ENCODE results near the gene SPRY1. TPM values are rescaled to one million over a fixed set of nuclear protein-coding genes. Genes with fewer than 3 reads are reported as not detected.
A peak's percentile ranks its signal among the peaks of the same experiment; 100 is the strongest.

SPRY1 gene
- total RNA-seq, 2 experiments from 2014 or later = 50.7 to 53.2 TPM

DNA sequence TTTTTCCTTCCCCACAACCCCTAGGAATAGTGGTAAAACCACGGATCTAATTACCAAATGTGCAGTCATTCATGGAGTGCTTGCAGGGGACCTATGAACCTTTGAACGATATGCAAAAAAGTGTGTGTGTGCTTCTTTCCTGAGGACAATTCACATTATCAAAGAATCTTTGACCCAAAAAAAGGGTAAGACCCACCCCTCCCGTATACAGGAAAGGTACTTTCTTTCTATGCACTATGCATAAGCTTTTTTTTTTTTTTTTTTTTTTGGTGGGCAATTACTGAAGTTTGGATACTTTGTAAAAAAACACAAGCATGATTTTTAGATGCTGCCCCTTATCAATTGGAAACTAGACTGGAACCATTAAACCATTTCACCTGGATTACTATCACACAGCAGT, 31.4 kb downstream of the SPRY1 start:
- DNase-seq (no peak), ATAC-seq (no peak)
- CTCF ChIA-PET = interaction anchor here (1.1 kb wide), 1 partner anchor 21 kb away, joined by 3 read pairs; no protein-coding TSS in a partner anchor
- peaks cover 33% of the 10 kb centered on the region for H3K36me3 Mint-ChIP-seq (ENCODE audit: low read depth)
- H3K9me3 Mint-ChIP-seq (ENCODE audit: insufficient read depth) = peaks cover 25% of the 10 kb centered on the region
- H3K4me1 Mint-ChIP-seq (ENCODE audit: low read depth) = peaks cover 32% of the 10 kb centered on the region
- POLR2A ChIA-PET = no interaction called here
- H3K4me3 Mint-ChIP-seq = no peak overlapping the region
- no peaks in the 10 kb centered on the region for H3K27me3 Mint-ChIP-seq (ENCODE audit: low read depth)
- H3K27ac Mint-ChIP-seq = no peak overlapping the region

DNA sequence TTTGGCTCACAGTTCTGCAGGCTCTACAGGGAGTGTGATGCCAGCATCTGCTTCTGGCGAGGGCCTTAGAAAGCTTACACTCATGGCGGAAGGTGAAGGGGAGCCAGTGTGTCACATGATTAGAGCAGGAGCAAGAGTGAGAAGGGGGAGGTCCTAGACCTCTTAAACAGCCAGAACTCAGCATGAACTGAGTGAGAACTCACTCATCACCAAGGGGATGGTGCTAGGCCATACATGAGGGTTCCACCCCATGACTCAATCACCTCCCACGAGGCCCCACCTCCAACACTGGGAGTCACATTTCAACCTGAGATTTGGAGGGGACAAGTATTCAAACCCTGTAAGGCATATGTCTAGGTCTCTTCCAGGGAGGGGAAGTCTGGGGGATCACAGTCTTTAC, 33.4 kb downstream of the SPRY1 start:
- H3K4me3 Mint-ChIP-seq = no peak overlapping the region
- CTCF ChIA-PET = no interaction called here
- H3K27me3 Mint-ChIP-seq (ENCODE audit: low read depth) = no peaks in the 10 kb centered on the region
- H3K9me3 Mint-ChIP-seq (ENCODE audit: insufficient read depth) = peaks cover 25% of the 10 kb centered on the region
- peaks cover 13% of the 10 kb centered on the region for H3K4me1 Mint-ChIP-seq (ENCODE audit: low read depth)
- POLR2A ChIA-PET = no interaction called here
- DNase-seq (no peak), ATAC-seq (no peak)
- H3K36me3 Mint-ChIP-seq (ENCODE audit: low read depth) = peaks cover 33% of the 10 kb centered on the region
- H3K27ac Mint-ChIP-seq = no peak overlapping the region

DNA sequence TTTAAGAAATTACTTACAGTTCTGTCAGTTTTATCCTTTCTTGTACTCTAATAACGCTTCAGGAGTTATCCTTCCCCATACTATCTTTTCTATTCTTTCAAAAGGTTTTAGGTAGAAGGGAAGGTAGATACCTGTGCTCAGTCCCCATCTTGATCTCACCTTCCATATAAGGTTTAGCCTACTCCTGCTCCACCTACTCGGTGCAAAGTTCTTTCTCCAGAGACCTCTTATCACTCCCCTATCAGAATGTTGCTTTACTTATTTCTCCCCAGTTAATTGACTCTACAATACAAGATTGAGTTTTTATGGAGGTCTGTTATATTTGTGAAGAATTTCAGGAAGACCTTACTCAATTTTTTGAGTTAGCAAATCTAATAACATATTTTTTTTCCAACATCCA, 33.9 kb downstream of the SPRY1 start:
- H3K9me3 Mint-ChIP-seq (ENCODE audit: insufficient read depth) = peaks cover 25% of the 10 kb centered on the region
- ChIA-PET POLR2A (no interaction called here), CTCF (no interaction called here)
- H3K36me3 Mint-ChIP-seq (ENCODE audit: low read depth) = peaks cover 30% of the 10 kb centered on the region
- DNase-seq (no peak), ATAC-seq (no peak)
- no peak overlapping the region for H3K27ac Mint-ChIP-seq
- peaks cover 10% of the 10 kb centered on the region for H3K4me1 Mint-ChIP-seq (ENCODE audit: low read depth)
- no peak overlapping the region for H3K4me3 Mint-ChIP-seq
- H3K27me3 Mint-ChIP-seq (ENCODE audit: low read depth) = no peaks in the 10 kb centered on the region

DNA sequence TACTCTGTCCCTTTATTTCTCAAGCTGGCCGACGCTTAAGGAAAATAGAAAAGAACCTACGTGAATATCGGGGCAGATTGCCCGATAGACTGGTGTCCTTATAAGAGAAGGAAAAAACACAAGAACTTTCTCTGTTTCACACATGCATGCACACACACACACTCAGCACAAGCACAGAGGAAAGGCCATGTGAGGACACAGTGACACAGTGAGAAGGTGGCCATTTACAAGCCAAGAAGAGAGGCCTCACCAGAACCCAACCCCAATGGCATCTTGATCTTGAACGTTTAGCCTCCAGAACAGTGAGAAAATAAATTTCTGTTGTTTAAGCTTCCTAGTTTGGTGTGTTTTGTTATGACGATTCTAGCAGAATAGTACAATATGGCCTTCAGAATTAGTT, 37.0 kb downstream of the SPRY1 start:
- CTCF ChIA-PET = interaction anchor here (0.8 kb wide), 1 partner anchor 10 kb away, joined by 5 read pairs; no protein-coding TSS in a partner anchor
- H3K9me3 Mint-ChIP-seq (ENCODE audit: insufficient read depth) = peaks cover 5% of the 10 kb centered on the region
- peaks cover 9% of the 10 kb centered on the region for H3K4me1 Mint-ChIP-seq (ENCODE audit: low read depth)
- DNase-seq = no peak
- POLR2A ChIA-PET = no interaction called here
- ATAC-seq = no peak
- no peaks in the 10 kb centered on the region for H3K27me3 Mint-ChIP-seq (ENCODE audit: low read depth)
- H3K36me3 Mint-ChIP-seq (ENCODE audit: low read depth) = peaks cover 11% of the 10 kb centered on the region
- no peak overlapping the region for H3K27ac Mint-ChIP-seq
- H3K4me3 Mint-ChIP-seq = no peak overlapping the region

DNA sequence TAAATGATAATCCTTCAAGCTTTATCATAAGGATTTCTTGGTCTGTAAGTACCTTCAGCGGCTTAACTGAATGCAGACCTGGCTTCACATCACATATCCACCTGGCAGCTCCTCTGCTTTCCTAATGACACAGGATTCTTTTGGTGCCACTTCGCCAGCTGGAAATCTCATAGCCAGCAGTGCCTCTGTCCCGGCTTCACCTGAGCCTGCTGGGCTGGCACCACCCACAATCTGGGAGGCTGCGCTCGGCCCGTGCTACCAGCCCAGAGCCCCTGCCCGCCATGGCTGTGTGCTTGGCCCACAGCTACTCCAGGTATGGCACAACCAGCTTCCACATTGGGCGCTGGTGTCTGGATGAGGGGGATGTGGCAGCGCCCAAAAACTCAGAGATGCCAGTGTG, 37.4 kb downstream of the SPRY1 start:
- DNase-seq = no peak
- no peak for ATAC-seq
- H3K4me3 Mint-ChIP-seq = no peak overlapping the region
- no peaks in the 10 kb centered on the region for H3K27me3 Mint-ChIP-seq (ENCODE audit: low read depth)
- H3K9me3 Mint-ChIP-seq (ENCODE audit: insufficient read depth) = peaks cover 4% of the 10 kb centered on the region
- ChIA-PET CTCF (interaction anchor here (0.8 kb wide), 1 partner anchor 10 kb away, joined by 5 read pairs; no protein-coding TSS in a partner anchor), POLR2A (interaction anchor here (0.6 kb wide), 1 partner anchor 19 kb away, joined by 3 read pairs; no protein-coding TSS in a partner anchor)
- peaks cover 9% of the 10 kb centered on the region for H3K4me1 Mint-ChIP-seq (ENCODE audit: low read depth)
- H3K36me3 Mint-ChIP-seq (ENCODE audit: low read depth) = peaks cover 9% of the 10 kb centered on the region
- no peak overlapping the region for H3K27ac Mint-ChIP-seq

DNA sequence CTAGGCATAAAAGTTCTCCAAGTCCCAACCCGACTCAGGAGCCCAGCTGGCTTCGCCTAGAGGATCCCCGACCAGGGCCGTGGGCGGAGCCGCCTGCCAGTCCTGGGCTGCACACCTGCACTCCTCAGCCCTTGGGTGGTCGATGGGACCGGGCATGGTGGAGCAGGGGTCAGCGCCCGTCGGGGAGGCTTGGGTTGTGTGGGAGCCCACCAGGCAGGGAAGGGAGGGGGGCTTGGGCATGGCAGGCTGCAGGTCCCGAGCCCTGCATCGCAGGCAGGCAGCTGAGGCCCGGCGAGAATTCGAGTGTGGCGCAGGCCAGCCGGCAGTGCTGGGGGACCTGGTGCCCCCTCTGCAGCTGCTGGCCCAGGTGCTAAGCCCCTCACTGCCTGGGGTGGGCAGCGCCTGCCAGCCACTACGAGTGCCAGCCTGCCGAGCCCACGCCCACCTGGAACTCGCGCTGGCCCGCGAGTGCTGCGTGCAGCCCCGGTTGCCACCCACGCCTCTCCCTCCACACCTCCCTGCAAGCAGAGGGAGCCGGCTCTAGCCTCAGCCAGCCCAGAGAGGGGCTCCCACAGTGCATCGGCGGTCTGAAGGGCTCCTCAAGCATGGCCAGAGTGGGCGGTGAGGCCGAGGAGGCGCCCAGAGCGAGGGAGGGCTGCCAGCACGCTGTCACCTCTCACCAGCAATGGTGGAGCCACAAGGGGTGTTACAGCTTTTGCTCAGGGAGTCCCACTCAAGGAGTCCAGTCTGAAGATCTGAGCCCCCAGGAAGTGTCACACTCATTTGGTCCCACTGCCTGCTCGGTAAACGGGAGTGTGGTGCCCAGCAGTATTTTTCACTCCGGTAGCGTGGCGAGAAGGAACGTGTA, 38.9 kb downstream of the SPRY1 start:
- Mint-ChIP-seq H3K9me3 (ENCODE audit: insufficient read depth) (no peaks in the 10 kb centered on the region), H3K27ac (no peak overlapping the region), H3K4me3 (no peak overlapping the region), H3K4me1 (ENCODE audit: low read depth) (peaks cover 4% of the 10 kb centered on the region), H3K36me3 (ENCODE audit: low read depth) (peaks cover 4% of the 10 kb centered on the region), H3K27me3 (ENCODE audit: low read depth) (no peaks in the 10 kb centered on the region)
- ChIA-PET CTCF (interaction anchor here (1.2 kb wide), 1 partner anchor 36 kb away, joined by 3 read pairs; no protein-coding TSS in a partner anchor), POLR2A (no interaction called here)
- ATAC-seq (no peak), DNase-seq (no peak)

DNA sequence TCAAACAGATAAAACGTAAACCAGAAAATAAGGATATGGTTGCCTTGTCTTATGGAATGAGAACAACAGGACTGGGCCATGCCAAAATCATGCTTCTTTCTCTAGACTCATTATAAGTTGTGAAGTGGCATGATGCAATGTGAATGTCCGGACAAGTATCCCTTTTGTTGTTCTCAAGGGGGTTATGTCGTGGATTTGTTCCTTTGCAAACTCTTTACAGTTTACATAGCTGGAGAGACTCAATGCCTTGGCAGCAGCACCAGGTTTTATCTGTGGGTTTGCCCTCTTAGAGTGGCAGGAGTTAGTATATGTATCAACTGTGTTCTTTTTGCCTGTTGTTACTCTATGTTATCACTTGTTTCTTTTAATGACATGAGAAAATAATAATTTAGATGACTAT, 41.4 kb downstream of the SPRY1 start:
- ATAC-seq = no peak
- Mint-ChIP-seq H3K4me1 (ENCODE audit: low read depth) (peaks cover 12% of the 10 kb centered on the region), H3K27me3 (ENCODE audit: low read depth) (no peaks in the 10 kb centered on the region), H3K4me3 (no peak overlapping the region), H3K36me3 (ENCODE audit: low read depth) (peaks cover 14% of the 10 kb centered on the region), H3K9me3 (ENCODE audit: insufficient read depth) (no peaks in the 10 kb centered on the region), H3K27ac (no peak overlapping the region)
- CTCF ChIA-PET = interaction anchor here (1.2 kb wide), 1 partner anchor 67 kb away, joined by 3 read pairs; no protein-coding TSS in a partner anchor
- POLR2A ChIA-PET = no interaction called here
- DNase-seq = no peak

DNA sequence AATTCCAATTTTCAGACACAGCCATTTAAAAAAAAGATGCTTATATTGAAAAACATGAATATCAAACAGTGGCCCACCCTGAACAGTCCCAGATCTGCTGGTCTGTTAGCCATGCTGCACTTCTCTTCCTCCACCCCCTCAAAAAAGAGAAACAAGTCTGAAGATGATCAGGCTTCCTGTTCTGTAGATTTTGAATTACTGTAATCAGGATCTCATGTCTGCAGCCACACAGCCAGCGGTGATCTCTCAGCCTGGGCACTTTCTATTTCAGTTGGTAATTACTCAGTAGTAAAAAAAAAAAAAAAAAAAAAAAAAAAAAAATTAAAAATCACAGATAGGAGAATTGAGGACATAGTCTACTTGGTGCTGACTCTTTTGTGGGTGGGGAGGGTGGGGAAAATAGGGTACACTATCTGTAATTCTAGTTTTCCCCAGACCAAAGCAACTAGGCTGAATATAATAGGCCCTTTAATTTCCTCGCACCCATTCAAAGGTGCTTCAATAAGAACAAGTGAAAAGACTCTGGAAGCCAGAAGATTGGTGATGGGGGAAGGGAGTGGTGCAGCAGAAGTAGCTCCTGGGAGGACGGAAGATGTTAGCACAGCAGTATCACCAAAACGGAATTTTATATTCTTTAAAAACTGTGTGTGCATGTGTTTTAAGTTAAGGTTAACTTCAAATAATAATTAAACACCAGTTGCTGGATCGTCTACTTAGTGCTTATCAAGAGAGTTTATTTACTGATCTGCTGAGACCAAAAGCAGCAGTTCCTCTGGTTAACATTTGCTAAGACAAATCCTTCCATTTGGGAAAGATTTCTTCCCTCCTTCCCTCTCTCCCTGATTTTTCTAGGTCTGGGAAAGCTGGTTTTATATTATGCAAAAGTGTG, 47.0 kb downstream of the SPRY1 start:
- ChIA-PET CTCF (interaction anchor here (0.7 to 1.8 kb wide), 14 partner anchors 11 to 155 kb away, joined by 3 to 16 read pairs (median 4); partner anchors contain the start of gene SPRY1), POLR2A (interaction anchor here (0.6 to 2.1 kb wide), 6 partner anchors 22 to 63 kb away, joined by 3 to 17 read pairs (median 10); partner anchors contain the start of gene SPRY1)
- peak overlapping the region; percentile 76 for H3K4me3 Mint-ChIP-seq
- H3K36me3 Mint-ChIP-seq (ENCODE audit: low read depth) = peaks cover 13% of the 10 kb centered on the region
- H3K4me1 Mint-ChIP-seq (ENCODE audit: low read depth) = peaks cover 42% of the 10 kb centered on the region
- peak overlapping the region; percentile 94 for H3K27ac Mint-ChIP-seq
- DNase-seq = peak; percentile 63
- no peaks in the 10 kb centered on the region for H3K9me3 Mint-ChIP-seq (ENCODE audit: insufficient read depth)
- no peaks in the 10 kb centered on the region for H3K27me3 Mint-ChIP-seq (ENCODE audit: low read depth)
- ATAC-seq = peak; percentile 59

DNA sequence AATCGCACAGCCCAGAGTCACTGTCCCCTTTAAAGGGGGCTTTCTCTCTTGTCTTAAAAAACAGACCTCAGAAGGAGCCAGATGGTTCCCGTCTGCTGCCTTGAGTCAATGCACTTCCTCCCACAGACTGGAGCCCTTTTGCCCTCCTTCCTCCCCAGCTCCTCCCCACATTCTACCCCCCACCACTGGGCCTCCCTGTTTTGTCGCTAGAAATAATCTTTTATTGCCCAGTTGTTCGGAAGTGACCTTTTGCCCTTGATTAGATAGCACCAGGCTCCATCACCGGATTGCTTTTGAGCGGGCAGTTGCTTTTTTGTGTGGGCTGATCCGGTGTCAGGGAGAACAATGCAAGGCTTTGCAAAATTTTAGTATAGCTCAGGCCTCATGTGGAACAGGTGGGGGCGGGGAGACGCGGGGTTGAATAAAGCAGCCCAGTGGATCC, 47.7 kb downstream of the SPRY1 start:
- ATAC-seq (peak; percentile 85), DNase-seq (peak; percentile 78)
- no peaks in the 10 kb centered on the region for H3K27me3 Mint-ChIP-seq (ENCODE audit: low read depth)
- H3K36me3 Mint-ChIP-seq (ENCODE audit: low read depth) = peaks cover 15% of the 10 kb centered on the region
- CTCF ChIA-PET = interaction anchor here (0.7 to 1.8 kb wide), 15 partner anchors 9 to 155 kb away, joined by 3 to 16 read pairs (median 3); partner anchors contain the start of gene SPRY1
- H3K27ac Mint-ChIP-seq = peak overlapping the region; percentile 94
- H3K4me1 Mint-ChIP-seq (ENCODE audit: low read depth) = peaks cover 46% of the 10 kb centered on the region
- POLR2A ChIA-PET = interaction anchor here (0.6 to 2.1 kb wide), 6 partner anchors 23 to 63 kb away, joined by 3 to 17 read pairs (median 10); partner anchors contain the start of gene SPRY1
- H3K9me3 Mint-ChIP-seq (ENCODE audit: insufficient read depth) = no peaks in the 10 kb centered on the region
- H3K4me3 Mint-ChIP-seq = peak overlapping the region; percentile 76

DNA sequence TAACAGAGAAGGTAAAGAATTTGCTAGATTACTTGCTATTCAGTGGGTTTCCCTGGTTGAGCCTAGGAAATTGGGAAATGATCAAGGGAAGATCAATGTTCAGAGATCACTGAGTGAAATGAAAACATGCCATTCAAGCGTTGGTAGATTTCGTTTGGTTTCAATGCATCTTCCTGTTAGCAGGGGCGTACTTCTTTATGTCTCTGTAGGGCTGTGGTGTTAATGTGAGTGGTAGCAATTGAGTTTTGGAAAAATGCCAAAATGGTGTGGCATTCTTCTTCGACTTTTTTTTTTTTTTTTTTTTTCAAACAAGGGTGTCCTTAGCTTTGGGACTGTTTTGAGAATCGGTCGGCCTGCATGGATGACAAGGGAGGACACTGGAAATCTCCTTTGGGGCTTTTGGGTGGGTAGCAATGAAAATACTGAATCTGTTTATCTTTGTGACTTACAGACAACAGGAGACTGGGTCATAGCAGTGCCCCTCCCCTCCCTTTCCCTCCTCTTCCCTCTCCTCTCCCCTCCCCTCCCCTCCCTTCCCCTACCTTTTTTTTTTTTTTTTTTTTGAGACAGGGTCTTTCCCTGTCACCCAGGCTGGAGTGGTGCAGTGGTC, 50.4 kb downstream of the SPRY1 start:
- ChIA-PET POLR2A (no interaction called here), CTCF (interaction anchor here (1.1 to 1.9 kb wide), 3 partner anchors 29 to 55 kb away, joined by 3 to 5 read pairs (median 3); no protein-coding TSS in a partner anchor)
- Mint-ChIP-seq H3K27me3 (ENCODE audit: low read depth) (no peaks in the 10 kb centered on the region), H3K27ac (peak overlapping the region; percentile 70), H3K9me3 (ENCODE audit: insufficient read depth) (no peaks in the 10 kb centered on the region), H3K4me3 (peak overlapping the region; percentile 7), H3K4me1 (ENCODE audit: low read depth) (peaks cover 69% of the 10 kb centered on the region), H3K36me3 (ENCODE audit: low read depth) (peaks cover 7% of the 10 kb centered on the region)
- ATAC-seq (peak; percentile 20), DNase-seq (no peak)

DNA sequence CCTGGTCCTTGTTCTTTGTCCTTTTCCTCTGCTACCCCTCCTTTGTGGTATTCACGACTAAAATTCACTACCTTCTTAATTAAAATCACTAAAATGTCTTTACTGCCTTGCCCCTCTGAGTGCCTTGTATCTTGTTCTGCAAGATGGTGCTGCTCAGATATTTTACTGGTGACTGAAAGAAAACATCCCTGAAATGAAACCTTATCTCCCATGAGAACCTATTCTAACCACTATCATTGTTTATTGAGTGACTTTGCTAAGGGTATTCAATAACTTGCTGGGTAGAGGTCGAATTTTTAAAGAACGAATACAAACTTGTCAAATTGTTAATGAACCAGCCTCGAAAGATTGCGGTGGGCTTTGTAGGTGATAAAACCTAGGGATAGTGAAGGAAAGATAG, 52.8 kb downstream of the SPRY1 start:
- H3K27ac Mint-ChIP-seq = peak overlapping the region; percentile 43
- POLR2A ChIA-PET = interaction anchor here (1.1 kb wide), 1 partner anchor 50 kb away, joined by 5 read pairs; no protein-coding TSS in a partner anchor
- H3K36me3 Mint-ChIP-seq (ENCODE audit: low read depth) = peaks cover 4% of the 10 kb centered on the region
- CTCF ChIA-PET = interaction anchor here (0.8 to 2.6 kb wide), 8 partner anchors 21 to 157 kb away, joined by 3 to 10 read pairs (median 3); partner anchors contain the start of gene SPRY1
- H3K4me3 Mint-ChIP-seq = peak overlapping the region; percentile 47
- ATAC-seq (peak; percentile 13), DNase-seq (no peak)
- no peaks in the 10 kb centered on the region for H3K27me3 Mint-ChIP-seq (ENCODE audit: low read depth)
- no peaks in the 10 kb centered on the region for H3K9me3 Mint-ChIP-seq (ENCODE audit: insufficient read depth)
- H3K4me1 Mint-ChIP-seq (ENCODE audit: low read depth) = peaks cover 63% of the 10 kb centered on the region

Data from activated CD8-positive, alpha-beta T cell treated with anti-CD3 and anti-CD28 coated beads, Interleukin-2, amount 10 ng/mL, durations not matched to agents 7 days and 5 days (primary cell).